GM10248 (cell line): ENCODE measurements around the gene TFCP2L1.

ENCODE experiments used
- CTCF ChIA-PET: fragments of 300-600 bp; sonication (Branson Sonifier 250); formaldehyde crosslinking; extraction: SDS; loops from one replicate; lab custom pipeline; 2021; ENCODE audit warnings: antibody characterized with exemption; lab: Yijun Ruan, JAX
- POLR2A ChIA-PET: fragments of 350-650 bp; sonication (Branson Sonifier 250); formaldehyde crosslinking; extraction: SDS; loops from one replicate; lab custom pipeline; 2020; ENCODE audit warnings: antibody characterized with exemption; lab: Yijun Ruan, JAX
- DNase-seq: peaks from one replicate; pipeline ENCODE4 v3.0.0; 2012; ENCODE audit errors: extremely low spot score
- CTCF ChIP-seq: IDR thresholded peaks from 2 replicates; pipeline ENCODE4 v1.5.1; 2012; ENCODE audit warnings: mild to moderate bottlenecking, low read depth; ENCODE audit errors: extremely low read depth, missing control alignments, control extremely low read depth

TFCP2L1 gene

GRCh38 chr2:121179467-121179866, 105.5 kb downstream of the TFCP2L1 start:
- POLR2A ChIA-PET: no interaction called here
- CTCF ChIA-PET: interaction anchor here (1.3 kb wide), 1 partner anchor 51 kb away, joined by 3 read pairs; no protein-coding TSS in a partner anchor
- TF ChIP-seq CTCF: no peak
- DNase-seq: no peak

DNA sequence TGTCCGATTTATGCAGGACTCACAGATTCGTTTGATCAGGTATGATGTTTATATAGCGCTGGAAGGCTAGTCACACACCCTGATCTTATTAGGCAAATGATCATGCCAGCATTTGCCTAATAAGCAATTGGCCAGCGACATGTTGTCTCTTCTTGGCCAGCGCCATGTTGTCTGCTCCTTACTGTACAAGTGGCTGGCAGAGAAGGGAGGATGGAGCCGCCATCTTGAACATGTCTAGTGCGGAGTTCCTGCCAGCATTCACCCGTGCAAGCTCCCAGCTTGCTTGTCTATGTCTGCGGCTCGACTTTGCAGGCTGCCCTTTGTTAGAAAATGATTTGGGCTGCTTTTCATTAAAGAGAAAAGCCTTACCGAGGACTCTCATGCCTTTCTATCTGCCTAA, 106.3 kb downstream of the TFCP2L1 start:
- POLR2A ChIA-PET: no interaction called here
- DNase-seq: no peak
- TF ChIP-seq CTCF: no peak
- CTCF ChIA-PET: interaction anchor here (1.3 kb wide), 1 partner anchor 50 kb away, joined by 3 read pairs; no protein-coding TSS in a partner anchor

DNA sequence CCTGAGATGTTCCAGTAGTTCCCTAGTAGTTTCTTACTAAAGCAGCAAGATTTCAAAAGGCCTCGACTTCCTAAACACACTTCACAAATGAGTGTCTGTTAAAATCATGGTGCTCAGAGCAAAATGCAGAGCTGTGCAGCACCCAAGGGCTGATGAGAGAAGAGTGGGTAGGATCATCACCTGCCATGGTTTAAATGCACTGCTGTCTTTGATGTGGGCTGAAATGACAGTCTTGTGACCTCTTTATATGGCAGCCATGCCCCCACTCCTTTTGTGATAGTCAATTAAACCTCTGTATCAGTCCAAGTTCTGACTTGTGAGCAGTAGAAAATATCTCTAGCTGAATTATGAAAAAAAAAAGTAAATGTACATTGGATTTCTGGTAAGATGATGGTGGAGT, 107.1 kb downstream of the TFCP2L1 start:
- POLR2A ChIA-PET: no interaction called here
- DNase-seq: no peak
- CTCF ChIA-PET: no interaction called here
- no peak for TF ChIP-seq CTCF

- DNase-seq: no peak
- no peak for TF ChIP-seq CTCF
- CTCF ChIA-PET: interaction anchor here (1.2 to 1.3 kb wide), 2 partner anchors 15 to 26 kb away, joined by 3 read pairs; no protein-coding TSS in a partner anchor
- POLR2A ChIA-PET: interaction anchor here (0.6 kb wide), 1 partner anchor 83 kb away, joined by 4 read pairs; no protein-coding TSS in a partner anchor
Measured at GRCh38 chr2:121175326-121175725, 109.7 kb downstream of the TFCP2L1 start.

- CTCF ChIA-PET: no interaction called here
- DNase-seq: no peak
- TF ChIP-seq CTCF: no peak
- POLR2A ChIA-PET: no interaction called here
Measured at GRCh38 chr2:121173806-121174205, 111.2 kb downstream of the TFCP2L1 start.

DNA sequence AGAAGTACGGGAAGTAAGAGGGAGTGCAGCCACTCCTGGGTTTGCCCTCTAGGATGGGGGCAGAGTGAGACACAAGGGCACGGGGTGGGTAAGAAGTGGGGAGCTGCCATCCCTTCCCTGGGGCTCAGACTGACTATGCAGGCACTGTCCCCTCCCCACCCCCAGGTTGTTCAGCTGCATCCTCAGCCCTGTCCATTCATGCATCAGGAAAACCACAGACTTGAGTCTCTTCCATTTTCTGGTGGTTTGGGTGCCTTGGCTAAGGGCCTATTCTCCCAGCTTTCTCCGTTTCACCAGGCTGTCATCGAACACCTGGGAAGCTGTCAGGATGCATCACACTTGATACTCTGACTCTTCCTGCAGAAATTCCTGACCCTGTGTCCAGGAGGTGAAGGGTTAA, 111.9 kb downstream of the TFCP2L1 start:
- POLR2A ChIA-PET: no interaction called here
- DNase-seq: no peak
- CTCF ChIA-PET: interaction anchor here (1.0 to 1.2 kb wide), 2 partner anchors 10 to 13 kb away, joined by 3 read pairs; no protein-coding TSS in a partner anchor
- no peak for TF ChIP-seq CTCF

DNA sequence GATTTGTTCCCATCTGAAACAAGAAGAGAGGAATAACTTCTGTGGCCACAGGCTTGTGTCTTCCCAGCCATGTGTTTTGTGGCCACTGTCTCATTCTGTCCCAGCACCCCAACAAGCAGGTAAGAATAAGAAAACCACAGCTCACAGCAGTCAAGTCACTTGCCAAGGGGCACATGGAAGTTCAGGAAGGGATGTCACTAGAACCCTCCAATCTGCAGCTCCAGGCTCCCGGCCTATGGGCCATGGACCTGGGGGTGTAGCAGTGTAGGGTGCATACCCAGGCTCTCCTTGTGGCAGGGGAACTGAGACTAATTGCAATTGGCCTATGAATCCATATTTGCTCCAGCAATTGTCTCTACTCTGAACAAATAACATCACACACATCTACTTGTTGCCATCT, 112.5 kb downstream of the TFCP2L1 start:
- no peak for TF ChIP-seq CTCF
- CTCF ChIA-PET: interaction anchor here (1.0 to 1.2 kb wide), 2 partner anchors 9 to 12 kb away, joined by 3 read pairs; no protein-coding TSS in a partner anchor
- DNase-seq: no peak
- POLR2A ChIA-PET: no interaction called here
